ENCODE measurements around the gene PLBD1. TPM values are rescaled to one million over a fixed set of nuclear protein-coding genes. Genes with fewer than 3 reads are reported as not detected.

PLBD1 gene
- total RNA-seq, 2 donors from 2014 or later: 58.0 to 65.5 TPM

GRCh38 chr12:14573118-14573517 is 5.4 kb upstream of the PLBD1 start:
- ATAC-seq (no peak), DNase-seq (no peak)
- intact Hi-C loops (cut with DNase I, micrococcal nuclease): no loop called here

GRCh38 chr12:14572401-14572800 is 4.7 kb upstream of the PLBD1 start:
- intact Hi-C loops (cut with DNase I, micrococcal nuclease): no loop called here
- ATAC-seq (no peak), DNase-seq (no peak)

DNA sequence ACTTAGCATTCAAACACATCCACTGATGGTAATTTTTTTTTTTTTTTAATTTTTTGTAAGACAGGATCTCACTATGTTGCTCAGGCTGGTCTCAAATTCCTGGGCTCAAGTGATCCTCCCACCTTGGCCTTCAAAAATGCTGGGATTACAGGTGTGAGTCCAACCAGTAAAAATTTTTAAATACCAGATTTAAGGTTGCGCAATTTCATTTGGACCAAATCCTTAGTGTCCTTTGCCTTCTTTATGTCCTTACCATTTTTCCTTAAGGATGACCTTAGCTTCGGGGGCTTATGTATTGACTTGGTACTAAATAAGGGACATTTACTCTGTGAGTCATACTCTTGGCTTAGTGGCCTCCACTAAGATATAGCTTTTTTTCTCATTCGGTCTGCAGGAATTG is 4.1 kb upstream of the PLBD1 start:
- intact Hi-C loops (cut with DNase I, micrococcal nuclease): no loop called here
- ATAC-seq: no peak
- no peak for DNase-seq

DNA sequence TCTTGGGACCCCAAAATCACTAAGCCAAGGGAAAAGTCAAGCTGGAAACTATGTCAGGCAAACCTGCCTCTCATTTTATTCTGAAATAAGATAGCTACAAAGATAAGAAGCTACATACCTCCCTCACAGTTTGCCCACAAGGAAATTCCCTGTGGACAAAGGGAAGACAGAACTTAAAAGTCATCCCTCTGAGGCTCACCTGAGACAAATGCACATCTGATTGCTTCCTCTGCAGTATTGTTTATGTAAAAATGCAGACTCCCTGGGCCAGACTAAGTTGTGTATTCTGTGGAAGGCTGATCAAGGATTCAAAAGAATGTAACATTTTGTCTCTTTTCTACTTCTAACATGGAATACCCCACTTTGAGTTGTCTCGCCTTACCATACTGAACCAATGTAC is 2.5 kb upstream of the PLBD1 start:
- intact Hi-C loops (cut with DNase I, micrococcal nuclease): no loop called here
- DNase-seq (no peak), ATAC-seq (no peak)

DNA sequence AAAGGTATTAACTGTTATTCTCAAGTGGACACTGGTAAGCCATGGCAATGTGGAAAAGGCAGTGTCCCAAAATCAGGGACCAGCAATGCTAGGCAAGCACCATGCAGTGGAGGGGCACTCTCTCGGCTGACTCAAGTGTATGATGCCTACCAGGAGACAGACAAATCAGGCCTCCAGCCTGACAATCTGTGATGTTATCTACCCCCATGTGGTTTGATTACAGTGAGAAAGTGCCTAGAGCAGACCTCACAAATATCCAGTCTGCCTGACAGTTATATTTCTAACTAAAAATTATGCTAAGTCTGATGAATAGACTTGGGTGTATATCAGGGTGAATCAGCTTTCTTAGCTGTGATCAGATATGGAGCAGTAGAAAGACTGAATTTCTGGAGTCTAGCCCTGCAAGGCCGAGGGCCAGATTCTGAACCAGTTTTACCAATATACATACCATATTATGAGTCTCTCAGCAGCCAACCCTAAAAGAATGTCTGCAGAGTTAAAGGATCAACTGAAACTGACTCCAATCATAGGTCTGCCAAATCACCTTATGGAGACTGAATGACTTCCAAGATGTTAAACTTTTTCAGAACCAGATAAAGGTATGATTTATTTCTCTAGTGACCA is 3.2 kb downstream of the PLBD1 start:
- DNase-seq (no peak), ATAC-seq (no peak)
- intact Hi-C loops (cut with DNase I, micrococcal nuclease): no loop called here

GRCh38 chr12:14563046-14563445 is 4.6 kb downstream of the PLBD1 start:
- ATAC-seq (peak; percentile 26), DNase-seq (no peak)
- intact Hi-C loops (cut with DNase I, micrococcal nuclease): no loop called here

- DNase-seq: no peak
- intact Hi-C loops (cut with DNase I, micrococcal nuclease): no loop called here
- ATAC-seq: no peak
Observed at GRCh38 chr12:14562279-14562678, 5.4 kb downstream of the PLBD1 start.

GRCh38 chr12:14561677-14562238 is 5.9 kb downstream of the PLBD1 start:
- peak; percentile 8 for ATAC-seq
- intact Hi-C loops (cut with DNase I, micrococcal nuclease): no loop called here
- DNase-seq: no peak

- intact Hi-C loops (cut with DNase I, micrococcal nuclease): no loop called here
- peak; percentile 69 for ATAC-seq
- no peak for DNase-seq
Observed at GRCh38 chr12:14560904-14561574, 6.6 kb downstream of the PLBD1 start.

- ATAC-seq: peak; percentile 53
- intact Hi-C loops (cut with DNase I, micrococcal nuclease): no loop called here
- no peak for DNase-seq
Observed at GRCh38 chr12:14558473-14558959, 9.2 kb downstream of the PLBD1 start.

DNA sequence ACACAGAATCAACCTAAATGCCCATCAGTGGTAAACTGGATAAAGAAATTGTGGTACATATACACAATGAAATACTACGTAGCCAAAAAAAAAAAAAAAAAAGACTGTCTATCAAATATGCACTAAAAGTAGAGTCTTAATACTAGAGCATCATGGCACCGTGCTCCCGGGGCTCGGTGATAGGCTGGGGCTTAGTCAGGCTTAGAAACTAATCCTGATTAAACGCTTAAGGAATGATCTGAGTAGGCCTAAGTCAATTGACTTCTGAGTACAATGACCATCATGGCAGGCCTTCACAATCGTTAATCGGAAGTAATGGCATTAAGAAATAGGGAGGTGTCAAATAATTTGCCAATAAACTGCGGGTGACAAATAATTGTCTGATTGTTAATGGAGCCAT is 9.7 kb downstream of the PLBD1 start:
- ATAC-seq: no peak
- no peak for DNase-seq
- intact Hi-C loops (cut with DNase I, micrococcal nuclease): no loop called here

- peak; percentile 94 to 97 for DNase-seq
- peak; percentile 95 for ATAC-seq
- intact Hi-C loops (cut with DNase I, micrococcal nuclease): no loop called here
Observed at GRCh38 chr12:14554281-14555007, 13.2 kb downstream of the PLBD1 start.

DNA sequence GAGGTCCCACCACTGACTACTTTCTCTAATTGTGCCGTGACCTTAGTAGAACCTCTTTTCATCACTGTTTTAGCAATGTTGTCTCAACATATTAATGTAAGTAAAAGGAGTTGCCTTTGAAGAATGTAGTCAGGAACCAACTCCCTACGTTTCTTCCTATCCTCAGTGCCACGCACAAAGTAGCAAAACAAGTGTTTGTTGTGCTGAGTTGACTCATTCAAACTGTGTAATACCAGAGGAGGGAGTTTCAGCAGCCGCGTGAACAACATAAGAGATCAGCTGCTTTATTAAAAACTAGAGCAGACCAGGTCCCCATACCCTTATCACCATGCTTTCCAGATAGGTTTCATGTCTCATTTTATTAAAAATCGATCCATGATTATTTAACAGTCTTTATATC is 19.1 kb downstream of the PLBD1 start:
- DNase-seq: no peak
- no peak for ATAC-seq
- intact Hi-C loops (cut with DNase I, micrococcal nuclease): no loop called here

- no peak for ATAC-seq
- intact Hi-C loops (cut with DNase I, micrococcal nuclease): no loop called here
- DNase-seq: no peak
Observed at GRCh38 chr12:14547571-14547970, 20.1 kb downstream of the PLBD1 start.

DNA sequence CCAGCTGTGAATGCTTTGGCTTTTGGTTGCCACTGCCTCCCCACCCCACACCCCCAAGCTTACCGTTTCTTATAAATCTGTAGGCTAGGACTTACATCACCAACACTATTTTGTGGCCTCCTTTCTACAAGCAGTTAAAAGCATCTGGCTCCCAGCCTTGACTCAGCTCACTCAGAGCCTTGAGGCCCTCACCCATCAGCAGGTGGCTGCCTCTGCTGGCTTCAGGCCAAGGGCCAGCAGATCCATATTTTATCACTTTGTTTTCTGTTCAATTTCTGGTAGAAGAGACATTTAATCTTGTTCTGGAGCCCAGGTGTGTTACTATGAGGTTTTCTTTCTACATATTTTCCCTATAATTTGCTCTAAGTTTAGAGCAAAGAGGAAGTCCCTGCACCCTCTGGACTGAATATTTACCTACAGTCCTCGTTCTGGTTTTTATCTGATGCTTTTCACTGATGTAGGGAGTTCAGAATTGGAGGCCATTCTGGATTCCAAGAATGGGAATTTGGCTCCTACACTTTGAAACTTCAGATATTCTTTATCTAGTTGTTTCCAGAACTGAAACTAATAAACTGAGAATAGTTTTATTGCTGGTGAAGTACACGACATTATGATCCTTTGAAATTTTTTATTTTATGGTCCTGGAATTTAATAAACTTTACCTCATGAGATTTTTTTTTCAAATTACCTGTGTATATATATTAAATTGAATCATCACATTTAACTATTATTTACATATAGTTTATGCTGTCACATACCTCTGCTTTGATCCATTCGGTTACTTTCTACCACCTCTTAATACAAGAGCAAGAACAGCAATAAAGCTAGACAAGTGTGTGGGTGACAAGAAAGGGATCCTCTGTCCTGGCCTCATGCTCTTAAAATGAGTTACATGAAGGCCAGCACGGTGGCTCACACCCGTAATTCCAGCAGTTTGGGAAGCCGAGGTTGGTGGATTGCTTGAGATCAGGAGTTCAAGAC is 22.2 kb downstream of the PLBD1 start:
- DNase-seq (peak; percentile 50 to 51), ATAC-seq (peak; percentile 77)
- intact Hi-C loops (cut with DNase I, micrococcal nuclease): no loop called here

DNA sequence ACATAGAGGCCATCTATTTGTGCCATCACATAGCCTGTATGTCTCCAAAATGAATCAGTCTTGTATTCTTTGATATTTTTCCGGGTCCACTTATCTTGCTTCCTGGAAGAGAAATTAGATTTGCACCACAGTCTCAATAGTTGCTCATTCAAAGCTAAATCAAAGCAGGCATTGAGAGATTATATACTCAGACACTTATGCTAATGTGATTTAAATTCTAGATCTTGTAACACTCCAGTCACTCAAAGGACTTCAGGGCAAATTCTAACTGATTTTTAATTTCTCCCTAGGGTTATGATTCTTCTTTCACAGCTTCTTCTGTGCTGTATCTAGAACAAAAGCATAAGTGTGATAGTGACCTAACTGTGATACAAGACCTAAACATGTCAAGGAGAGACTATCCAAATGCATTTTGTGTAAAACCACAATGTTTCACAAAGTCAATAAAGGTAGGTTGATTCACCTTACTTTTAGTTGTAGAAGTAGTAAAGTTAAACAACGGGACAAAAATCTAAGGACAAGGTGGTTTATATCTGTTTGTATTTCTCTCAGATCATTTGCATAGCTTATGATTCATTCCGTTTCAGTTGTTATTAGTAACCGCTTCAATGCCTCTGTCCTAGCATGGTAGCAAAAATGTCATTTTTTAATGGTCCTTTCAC is 26.8 kb downstream of the PLBD1 start:
- DNase-seq (no peak), ATAC-seq (peak; percentile 28)
- intact Hi-C loops (cut with DNase I, micrococcal nuclease): no loop called here

DNA sequence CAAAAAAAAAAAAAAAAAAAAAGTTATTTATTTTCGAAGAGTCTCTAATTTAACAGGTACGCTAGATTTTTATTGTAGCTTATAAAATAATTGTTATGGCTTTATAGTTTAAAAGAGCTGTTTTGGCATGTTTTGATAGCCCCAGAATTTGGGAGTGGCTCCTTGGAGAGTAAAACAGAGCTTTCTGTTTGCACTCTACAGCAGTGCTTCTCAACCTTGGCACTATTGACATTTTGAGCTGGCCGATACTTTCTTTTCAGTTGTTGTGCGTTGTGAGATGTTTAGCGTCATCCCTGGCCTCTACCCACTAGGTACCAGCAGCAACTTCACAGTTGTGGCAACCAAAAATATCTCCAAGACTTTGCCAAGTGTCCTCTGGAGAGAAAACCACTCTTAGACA is 30.6 kb downstream of the PLBD1 start:
- peak; percentile 81 for ATAC-seq
- no peak for DNase-seq
- intact Hi-C loops (cut with DNase I, micrococcal nuclease): no loop called here

- ATAC-seq (no peak), DNase-seq (no peak)
- intact Hi-C loops (cut with DNase I, micrococcal nuclease): no loop called here
Observed at GRCh38 chr12:14532152-14532551, 35.5 kb downstream of the PLBD1 start.

Measured in left colon (tissue), 2 donors.